GM18909 (cell line): ENCODE results near the gene TRO.

Experiments
- ATAC-seq: cut with Tn5 transposase; IDR thresholded peaks from one replicate; pipeline ENCODE4 v1.9.1; 2021; ENCODE audit warnings: mild to moderate bottlenecking; ENCODE audit not compliant: unreplicated experiment, poor library complexity

Gene TRO, protein sequence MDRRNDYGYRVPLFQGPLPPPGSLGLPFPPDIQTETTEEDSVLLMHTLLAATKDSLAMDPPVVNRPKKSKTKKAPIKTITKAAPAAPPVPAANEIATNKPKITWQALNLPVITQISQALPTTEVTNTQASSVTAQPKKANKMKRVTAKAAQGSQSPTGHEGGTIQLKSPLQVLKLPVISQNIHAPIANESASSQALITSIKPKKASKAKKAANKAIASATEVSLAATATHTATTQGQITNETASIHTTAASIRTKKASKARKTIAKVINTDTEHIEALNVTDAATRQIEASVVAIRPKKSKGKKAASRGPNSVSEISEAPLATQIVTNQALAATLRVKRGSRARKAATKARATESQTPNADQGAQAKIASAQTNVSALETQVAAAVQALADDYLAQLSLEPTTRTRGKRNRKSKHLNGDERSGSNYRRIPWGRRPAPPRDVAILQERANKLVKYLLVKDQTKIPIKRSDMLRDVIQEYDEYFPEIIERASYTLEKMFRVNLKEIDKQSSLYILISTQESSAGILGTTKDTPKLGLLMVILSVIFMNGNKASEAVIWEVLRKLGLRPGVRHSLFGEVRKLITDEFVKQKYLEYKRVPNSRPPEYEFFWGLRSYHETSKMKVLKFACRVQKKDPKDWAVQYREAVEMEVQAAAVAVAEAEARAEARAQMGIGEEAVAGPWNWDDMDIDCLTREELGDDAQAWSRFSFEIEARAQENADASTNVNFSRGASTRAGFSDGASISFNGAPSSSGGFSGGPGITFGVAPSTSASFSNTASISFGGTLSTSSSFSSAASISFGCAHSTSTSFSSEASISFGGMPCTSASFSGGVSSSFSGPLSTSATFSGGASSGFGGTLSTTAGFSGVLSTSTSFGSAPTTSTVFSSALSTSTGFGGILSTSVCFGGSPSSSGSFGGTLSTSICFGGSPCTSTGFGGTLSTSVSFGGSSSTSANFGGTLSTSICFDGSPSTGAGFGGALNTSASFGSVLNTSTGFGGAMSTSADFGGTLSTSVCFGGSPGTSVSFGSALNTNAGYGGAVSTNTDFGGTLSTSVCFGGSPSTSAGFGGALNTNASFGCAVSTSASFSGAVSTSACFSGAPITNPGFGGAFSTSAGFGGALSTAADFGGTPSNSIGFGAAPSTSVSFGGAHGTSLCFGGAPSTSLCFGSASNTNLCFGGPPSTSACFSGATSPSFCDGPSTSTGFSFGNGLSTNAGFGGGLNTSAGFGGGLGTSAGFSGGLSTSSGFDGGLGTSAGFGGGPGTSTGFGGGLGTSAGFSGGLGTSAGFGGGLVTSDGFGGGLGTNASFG (N-terminal part only)

DNA sequence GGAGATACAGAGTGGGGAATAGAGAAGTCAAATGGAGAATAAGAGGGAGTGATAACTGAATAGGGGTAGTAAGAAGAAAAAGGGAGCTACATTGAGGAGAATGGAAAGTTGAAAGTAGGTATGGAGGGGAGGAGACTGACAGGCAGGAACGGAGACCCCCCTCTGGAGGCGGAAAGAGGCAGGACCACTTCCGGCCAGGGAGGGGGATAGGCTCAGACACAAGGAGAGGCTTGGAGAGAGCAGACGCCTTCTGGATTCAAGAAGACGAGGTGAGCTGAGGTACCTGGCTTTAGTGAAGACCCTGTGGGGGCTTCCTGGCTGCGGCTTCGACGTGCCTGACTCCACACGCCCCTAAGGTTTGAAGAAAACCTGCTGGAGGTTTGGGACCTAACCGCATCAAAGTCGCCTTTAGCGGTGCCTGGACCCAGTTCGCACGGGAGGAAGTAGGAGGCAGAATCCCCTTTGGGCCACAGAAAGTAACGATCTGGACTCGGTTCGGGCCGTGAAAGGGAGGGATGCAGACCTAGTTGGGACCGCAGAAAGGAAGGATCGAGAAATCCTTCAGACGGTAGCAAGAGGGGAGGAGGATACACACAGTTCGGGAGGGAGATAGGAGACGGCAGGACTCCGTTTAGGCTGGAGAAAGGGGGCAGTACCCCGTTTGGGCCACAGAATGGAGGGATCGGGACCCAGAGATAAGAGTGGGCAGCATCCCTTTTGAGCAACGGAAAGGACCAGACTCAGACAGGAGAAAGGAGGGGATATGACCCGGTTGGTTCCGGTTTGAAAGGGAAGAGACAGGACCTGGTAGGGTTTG, at the start of gene TRO:
Gene TRO, plus strand, starts transcription at position 215 of the 817 bp plus-strand sequence. CDS start 1,423 bp downstream, outside the sequence.
- ATAC-seq, result peak; percentile 33

DNA sequence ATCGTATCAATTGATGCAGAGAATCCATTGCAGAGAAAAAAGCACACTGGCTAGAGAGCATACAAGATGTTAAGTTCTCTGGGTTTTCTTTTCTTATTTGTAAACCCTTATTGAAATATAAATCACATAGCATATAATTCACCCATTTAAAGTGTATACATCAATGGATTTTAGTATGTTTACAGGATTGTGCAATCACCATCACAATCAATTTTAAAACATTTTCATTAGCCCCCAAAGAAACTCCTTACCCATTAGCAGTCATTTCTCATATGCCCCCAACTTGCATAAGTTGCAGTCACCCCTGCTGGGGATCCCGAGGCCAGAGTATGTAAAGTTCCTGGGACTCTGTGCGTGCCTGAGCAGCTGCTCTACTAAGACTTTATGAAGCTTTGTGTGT, 34.9 kb upstream of the TRO start:
- no peak for ATAC-seq

DNA sequence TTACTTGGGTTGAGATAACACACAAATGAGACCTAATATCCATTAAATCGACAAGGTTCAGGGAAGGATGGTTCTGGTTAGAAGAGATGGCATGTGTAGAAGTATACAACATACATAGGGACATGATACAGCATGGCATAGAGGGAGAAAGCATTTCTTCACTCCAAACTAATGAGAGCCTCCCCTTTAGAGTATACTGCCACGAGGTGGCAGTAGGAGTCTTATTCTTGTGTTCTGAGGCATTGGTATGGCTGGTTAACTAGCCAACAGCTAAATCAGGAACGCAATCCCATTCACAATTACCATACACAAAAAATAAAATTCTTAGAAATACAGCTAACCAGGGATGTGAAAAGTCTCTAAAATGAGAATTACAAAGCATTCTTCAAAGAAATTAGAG, 29.1 kb upstream of the TRO start:
- peak; percentile 60 for ATAC-seq

DNA sequence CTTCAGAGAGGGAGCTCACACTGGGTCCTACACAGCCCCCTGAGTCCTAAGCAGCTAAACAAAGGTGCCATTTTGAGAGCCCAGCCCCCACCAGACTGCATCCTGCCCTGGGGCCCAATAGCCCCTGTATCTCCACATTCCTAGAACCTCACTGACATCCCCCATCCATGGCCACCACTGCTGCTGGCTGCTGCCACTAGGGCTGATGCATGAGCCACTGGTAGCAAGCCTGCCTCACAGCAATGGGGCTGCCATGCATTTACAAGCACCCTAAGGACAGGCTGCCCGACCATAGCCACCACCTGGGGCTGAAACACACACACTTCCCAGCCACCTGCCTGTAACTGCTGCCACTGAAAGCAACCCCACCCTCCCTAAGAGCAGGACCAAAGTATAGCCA, 26.5 kb upstream of the TRO start:
- no peak for ATAC-seq

DNA sequence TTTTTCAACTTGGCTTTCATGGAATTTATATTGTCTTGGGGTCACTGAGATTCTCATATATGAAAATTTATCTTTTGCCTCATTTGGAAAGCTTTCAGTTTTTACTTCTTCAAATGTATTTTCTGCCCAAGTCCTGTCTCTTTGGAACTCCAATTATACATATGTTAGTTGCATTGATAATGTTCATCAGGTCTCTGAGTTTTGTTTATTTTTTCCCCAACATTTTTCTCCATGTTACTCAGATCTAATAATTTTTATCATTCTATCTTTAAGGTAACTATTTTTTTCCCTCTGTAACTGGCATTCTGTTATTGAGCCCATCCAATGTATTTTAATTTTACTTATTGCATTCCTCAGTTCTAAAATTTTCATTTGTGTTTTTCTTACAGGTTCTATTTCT, 10.7 kb upstream of the TRO start:
- no peak for ATAC-seq

DNA sequence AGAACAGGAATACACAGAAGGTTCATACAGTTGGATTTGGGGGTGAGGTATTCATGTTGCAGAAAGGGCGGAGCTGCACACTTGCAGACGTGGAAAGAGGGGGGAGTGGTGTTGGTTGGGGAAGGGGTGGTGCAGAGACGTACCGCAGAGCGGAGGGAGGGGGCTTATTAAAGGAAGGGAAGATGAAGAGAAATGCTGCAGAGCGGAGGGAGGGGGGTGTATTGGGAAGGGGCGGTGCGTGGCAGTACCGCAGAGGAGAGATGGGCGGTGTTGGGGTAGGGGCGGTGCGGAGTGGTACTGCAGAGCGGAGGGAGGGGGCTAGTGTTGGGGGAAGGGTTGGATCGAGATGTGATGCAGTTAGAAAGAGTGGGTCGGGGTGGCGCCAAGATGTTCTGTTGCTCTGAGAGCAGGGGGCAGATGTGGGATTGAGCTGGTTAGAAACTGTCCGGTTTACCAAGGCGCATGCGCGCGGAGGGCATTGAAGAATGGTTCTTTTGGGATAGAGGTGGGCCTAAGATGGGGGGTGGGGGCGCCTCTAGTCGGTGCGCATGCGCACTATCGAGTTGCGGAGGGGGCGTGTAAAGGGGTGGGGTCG, 900 bp downstream of the TRO start:
- ATAC-seq, result peak; percentile 64

DNA sequence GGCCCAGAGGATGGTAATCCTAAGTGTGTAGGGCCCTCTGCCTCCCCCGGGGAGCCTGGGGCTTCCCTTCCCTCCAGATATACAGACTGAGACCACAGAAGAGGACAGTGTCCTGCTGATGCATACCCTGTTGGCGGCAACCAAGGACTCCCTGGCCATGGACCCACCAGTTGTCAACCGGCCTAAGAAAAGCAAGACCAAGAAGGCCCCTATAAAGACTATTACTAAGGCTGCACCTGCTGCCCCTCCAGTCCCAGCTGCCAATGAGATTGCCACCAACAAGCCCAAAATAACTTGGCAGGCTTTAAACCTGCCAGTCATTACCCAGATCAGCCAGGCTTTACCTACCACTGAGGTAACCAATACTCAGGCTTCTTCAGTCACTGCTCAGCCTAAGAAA, 1.9 kb downstream of the TRO start:
- no peak for ATAC-seq

DNA sequence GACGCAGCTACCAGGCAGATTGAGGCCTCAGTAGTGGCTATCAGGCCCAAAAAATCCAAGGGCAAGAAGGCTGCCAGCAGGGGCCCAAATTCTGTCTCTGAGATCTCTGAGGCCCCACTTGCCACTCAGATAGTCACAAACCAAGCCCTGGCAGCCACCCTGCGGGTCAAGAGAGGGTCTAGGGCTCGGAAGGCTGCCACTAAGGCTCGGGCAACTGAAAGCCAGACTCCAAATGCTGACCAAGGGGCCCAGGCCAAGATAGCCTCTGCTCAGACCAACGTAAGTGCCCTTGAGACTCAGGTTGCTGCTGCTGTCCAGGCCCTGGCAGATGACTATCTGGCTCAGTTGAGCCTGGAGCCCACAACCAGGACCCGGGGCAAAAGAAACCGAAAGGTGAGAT, 2.8 kb downstream of the TRO start:
- ATAC-seq, result no peak

DNA sequence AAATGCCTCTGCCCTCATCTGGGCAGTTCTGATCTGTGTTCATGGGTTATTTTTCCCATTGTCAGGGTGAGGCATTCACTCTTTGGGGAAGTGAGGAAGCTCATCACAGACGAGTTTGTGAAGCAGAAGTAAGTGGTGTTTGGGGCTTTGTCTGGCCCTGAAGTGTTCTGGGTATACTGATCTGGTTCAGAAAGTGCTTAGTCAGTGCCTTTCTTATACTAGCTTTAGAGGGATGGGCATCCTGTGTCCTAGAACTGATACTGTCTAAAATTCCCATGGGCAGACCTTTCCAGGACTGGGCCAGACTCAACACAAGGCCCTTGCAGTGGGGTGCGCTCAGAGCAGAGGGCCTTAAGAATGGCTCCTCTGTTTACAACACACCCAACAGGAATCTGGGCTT, 6.4 kb downstream of the TRO start:
- no peak for ATAC-seq

DNA sequence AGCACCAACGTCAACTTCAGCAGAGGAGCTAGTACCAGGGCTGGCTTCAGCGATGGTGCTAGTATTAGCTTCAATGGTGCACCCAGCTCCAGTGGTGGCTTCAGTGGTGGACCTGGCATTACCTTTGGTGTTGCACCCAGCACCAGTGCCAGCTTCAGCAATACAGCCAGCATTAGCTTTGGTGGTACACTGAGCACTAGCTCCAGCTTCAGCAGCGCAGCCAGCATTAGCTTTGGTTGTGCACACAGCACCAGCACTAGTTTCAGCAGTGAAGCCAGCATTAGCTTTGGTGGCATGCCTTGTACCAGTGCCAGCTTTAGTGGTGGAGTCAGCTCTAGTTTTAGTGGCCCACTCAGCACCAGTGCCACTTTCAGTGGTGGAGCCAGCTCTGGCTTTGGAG, 8.3 kb downstream of the TRO start:
- ATAC-seq, result no peak

DNA sequence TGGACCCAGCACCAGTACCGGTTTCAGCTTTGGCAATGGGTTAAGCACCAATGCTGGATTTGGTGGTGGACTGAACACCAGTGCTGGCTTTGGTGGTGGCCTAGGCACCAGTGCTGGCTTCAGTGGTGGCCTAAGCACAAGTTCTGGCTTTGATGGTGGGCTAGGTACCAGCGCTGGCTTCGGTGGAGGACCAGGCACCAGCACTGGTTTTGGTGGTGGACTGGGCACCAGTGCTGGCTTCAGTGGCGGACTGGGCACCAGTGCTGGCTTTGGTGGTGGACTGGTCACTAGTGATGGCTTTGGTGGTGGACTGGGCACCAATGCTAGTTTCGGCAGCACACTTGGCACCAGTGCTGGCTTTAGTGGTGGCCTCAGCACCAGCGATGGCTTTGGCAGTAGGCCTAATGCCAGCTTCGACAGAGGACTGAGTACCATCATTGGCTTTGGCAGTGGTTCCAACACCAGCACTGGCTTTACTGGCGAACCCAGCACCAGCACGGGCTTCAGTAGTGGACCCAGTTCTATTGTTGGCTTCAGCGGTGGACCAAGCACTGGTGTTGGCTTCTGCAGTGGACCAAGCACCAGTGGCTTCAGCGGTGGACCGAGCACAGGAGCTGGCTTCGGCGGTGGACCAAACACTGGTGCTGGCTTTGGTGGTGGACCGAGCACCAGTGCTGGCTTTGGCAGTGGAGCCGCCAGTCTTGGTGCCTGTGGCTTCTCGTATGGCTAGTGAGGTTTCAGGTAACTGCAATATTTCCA, 9.8 kb downstream of the TRO start:
- ATAC-seq, result no peak

DNA sequence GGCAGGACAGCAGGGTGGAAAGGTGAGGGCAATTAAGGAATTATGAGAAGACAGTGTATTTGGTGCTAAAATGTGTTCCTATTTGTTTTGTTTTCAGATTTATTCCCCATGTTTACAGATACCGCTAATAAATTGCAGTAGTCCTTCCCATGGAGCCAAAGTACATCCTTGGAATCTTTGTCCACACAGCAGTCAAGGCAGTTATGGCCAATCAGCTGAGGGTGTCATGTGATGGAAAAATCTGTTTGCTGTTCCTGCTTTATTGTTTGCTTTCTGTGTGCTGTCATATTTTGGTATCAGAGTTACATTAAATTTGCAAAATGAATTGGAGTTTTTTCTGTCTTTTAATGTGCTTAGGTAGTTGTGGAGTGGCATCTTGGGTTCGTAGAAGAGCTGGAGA, 10.5 kb downstream of the TRO start:
- no peak for ATAC-seq

DNA sequence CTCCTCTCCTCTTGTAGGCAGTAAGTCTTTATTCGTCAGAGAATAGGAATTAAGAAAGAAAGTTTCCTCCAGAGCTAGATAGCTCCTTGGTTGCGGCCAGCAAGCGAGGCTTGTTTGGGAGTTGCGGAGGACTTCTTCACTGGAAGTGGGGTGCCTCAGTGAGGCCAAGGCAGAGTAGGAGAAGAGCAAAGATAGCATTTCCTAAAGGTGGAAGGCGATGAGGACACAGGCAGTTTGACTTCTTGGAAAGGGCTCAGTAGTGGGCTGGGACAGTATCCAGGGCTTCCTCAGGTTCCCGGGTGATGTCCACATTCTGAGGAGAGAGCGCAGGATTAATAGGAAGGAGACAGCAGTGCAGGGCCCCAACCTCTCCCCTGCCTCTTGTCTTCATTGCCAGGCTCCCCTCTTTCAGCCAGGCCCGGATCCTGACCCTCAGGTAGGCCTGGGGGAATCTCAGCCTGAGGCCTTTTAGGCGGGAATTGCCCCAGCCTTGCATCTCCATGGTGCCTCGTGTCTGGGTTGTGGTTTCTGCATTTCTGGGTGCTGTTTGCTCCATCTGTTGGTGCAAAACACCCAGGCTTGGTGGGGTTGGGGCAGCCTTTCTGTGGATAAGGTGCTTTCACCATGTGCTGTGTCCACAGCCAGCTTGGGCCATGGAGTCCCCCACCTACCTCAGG, 12.7 kb downstream of the TRO start:
- ATAC-seq, result no peak

DNA sequence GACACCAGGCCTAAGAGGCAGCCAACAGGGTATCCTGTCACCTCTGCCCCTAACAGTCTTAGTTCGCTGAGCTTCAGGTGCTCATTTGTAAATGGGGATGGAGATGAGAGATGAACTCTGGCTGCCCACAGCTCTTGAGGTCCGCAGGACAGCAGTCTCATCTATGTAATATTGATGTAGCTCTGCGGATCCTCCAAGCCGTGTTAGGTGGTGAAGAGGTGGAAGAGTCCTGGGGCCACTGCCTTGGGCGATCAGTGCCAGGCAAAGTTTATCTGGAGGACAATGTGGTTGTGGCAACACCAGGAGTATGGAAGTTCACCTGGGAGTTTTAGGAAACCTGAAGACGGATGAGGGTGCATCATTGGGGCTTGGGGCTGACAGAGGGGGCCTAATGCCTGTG, 13.4 kb downstream of the TRO start:
- no peak for ATAC-seq

DNA sequence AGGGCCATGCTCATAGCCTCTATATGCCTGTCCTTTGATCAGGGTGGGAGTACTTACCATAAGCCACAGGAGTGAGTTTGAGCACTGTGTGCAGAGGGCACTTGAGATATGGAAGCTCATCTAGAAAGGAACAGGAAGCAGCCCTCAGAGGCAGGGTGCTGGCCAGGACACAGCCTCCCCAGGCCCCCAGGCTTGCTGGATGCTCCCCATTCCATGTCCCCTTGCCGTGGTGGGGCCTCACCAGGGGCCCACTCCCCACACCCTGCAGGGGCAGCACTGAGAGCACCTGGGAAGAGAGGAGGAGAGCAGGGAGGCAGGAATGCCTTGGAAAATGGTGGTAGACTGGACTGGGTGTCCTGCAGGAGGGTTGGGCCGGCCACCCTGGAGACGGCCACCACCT, 14.3 kb downstream of the TRO start:
- ATAC-seq, result no peak

DNA sequence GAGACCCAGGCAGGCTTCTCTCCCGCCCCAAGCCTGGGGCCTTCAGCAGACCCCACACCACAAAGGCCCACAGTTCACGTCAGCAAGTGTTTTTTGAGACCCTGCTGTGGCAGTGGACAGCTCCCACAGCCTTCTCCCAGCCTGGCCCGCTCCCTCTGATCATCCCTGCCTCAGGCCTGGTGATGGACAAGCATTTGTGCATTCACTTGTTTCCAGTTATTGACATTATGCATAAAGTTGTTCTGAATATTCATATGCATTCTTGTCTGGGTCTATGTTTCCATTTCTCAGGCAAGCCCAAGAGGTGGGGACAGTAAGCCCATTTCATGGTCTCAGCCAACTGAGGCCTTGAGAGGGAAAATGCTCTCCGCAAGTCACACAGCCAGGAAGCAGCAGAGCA, 14.7 kb downstream of the TRO start:
- ATAC-seq, result no peak

DNA sequence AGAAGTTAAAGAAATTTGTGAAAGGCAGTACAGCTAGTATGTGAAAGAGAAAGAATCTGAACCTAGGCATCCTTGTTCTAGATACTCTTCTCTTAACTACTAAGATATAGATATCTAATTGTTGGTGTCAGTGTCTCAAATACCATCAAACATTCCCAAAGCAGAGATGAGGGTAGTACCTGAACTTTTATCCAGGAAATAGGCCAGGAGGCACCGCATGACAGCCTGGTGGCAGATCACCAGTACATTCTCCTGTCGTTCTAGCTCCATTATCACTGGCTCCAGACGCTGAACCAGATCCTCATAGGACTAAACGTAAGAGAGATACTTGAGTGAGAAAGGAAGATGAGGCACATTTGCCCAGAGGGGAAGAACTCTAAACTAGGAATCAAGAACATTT, 16.8 kb downstream of the TRO start:
- no peak for ATAC-seq

DNA sequence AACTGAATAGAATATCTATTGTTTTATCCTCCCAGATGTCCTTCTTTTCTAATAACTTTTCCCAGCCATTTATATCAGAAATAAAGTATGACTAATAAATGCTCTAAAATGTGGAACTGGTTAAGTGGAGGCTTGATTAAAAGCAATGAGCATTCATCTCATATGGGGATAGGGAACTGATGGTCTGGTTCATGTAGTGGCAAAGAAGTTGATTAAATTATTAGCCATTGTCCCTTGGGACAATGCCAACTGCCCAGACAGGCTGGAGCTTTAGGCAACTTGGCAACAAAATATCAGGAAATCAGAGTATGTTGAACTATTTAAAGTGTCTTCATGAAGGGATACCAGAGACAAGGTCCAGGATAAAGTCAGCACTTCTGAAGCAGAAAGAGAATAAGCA, 24.2 kb downstream of the TRO start:
- ATAC-seq, result no peak
